Measurements from ENCODE around the gene FGF14.

GRCh38 chr13:102183509-102184182 is 218.2 kb downstream of the FGF14 start:
- no peak for TF ChIP-seq CTCF (conservative IDR thresholded peaks at IDR 0.05; ENCODE audit: low read depth, low read length)
- no peak for TF ChIP-seq EZH2 (IDR thresholded peaks at IDR 0.05; ENCODE audit: low read length, unreplicated experiment)
- no peak for TF ChIP-seq EZH2phosphoT487 (IDR thresholded peaks at IDR 0.05; ENCODE audit: borderline replicate concordance, low read length)

Data from PC-3 (cell line).